HG03135 (cell line): ENCODE measurements around the gene DCPS.
"Not testable (repeated sequence)": the region's sequence is repeated elsewhere in the genome, so short reads cannot be mapped to it uniquely, and the experiment has no call there.

Experiments
- ATAC-seq: cut with Tn5 transposase; IDR thresholded peaks from one replicate; pipeline ENCODE4 v1.9.1; 2021; ENCODE audit warnings: mild to moderate bottlenecking, moderate library complexity; ENCODE audit not compliant: unreplicated experiment

Gene DCPS

GRCh38 chr11:126357969-126358762, 54.3 kb downstream of the DCPS start:
- ATAC-seq = no peak

GRCh38 chr11:126358763-126359160, 54.9 kb downstream of the DCPS start:
- no peak for ATAC-seq

GRCh38 chr11:126359431-126360048, 55.7 kb downstream of the DCPS start:
- ATAC-seq = no peak

GRCh38 chr11:126360049-126360446, 56.2 kb downstream of the DCPS start:
- no peak for ATAC-seq

GRCh38 chr11:126361400-126361799, 57.5 kb downstream of the DCPS start:
- no peak for ATAC-seq

- ATAC-seq = no peak
Observed at GRCh38 chr11:126362879-126363655, 59.2 kb downstream of the DCPS start.

GRCh38 chr11:126363706-126364248, 59.9 kb downstream of the DCPS start:
- ATAC-seq = no peak

GRCh38 chr11:126364735-126365134, 60.9 kb downstream of the DCPS start:
- not testable (repeated sequence) for ATAC-seq

- not testable (repeated sequence) for ATAC-seq
Observed at GRCh38 chr11:126365508-126365907, 61.6 kb downstream of the DCPS start.

GRCh38 chr11:126366064-126366822, 62.4 kb downstream of the DCPS start:
- ATAC-seq = no peak

- ATAC-seq = not testable (repeated sequence)
Observed at GRCh38 chr11:126366823-126367654, 63.2 kb downstream of the DCPS start.

- ATAC-seq = not testable (repeated sequence)
Observed at GRCh38 chr11:126367806-126368205, 63.9 kb downstream of the DCPS start.

- not testable (repeated sequence) for ATAC-seq
Observed at GRCh38 chr11:126368336-126369119, 64.7 kb downstream of the DCPS start.

- ATAC-seq = no peak
Observed at GRCh38 chr11:126370016-126370415, 66.2 kb downstream of the DCPS start.

GRCh38 chr11:126371595-126371994, 67.7 kb downstream of the DCPS start:
- ATAC-seq = no peak

GRCh38 chr11:126373389-126374066, 69.7 kb downstream of the DCPS start:
- ATAC-seq = not testable (repeated sequence)

GRCh38 chr11:126374562-126375300, 70.9 kb downstream of the DCPS start:
- not testable (repeated sequence) for ATAC-seq

GRCh38 chr11:126375726-126376125, 71.9 kb downstream of the DCPS start:
- no peak for ATAC-seq
